Rectal smooth muscle tissue (tissue), 1 donor: ENCODE results near the gene KAZN.
"Not testable (repeated sequence)": the region's sequence is repeated elsewhere in the genome, so short reads cannot be mapped to it uniquely, and the experiment has no call there.

Experiments
- H3K27ac ChIP-seq: one replicate; pipeline ENCODE4 v1.7.0; 2013; ENCODE audit warnings: low read depth, low read length, inconsistent platforms
- H3K27me3 ChIP-seq: one replicate; pipeline ENCODE4 v1.7.0; 2013; ENCODE audit warnings: low read length; ENCODE audit not compliant: control insufficient read depth, insufficient read depth
- H3K36me3 ChIP-seq: one replicate; pipeline ENCODE4 v1.7.0; 2013; ENCODE audit warnings: low read length; ENCODE audit not compliant: control insufficient read depth, insufficient read depth
- H3K4me1 ChIP-seq: one replicate; pipeline ENCODE4 v1.7.0; 2013; ENCODE audit warnings: low read length; ENCODE audit not compliant: control insufficient read depth, insufficient read depth
- H3K4me3 ChIP-seq: one replicate; pipeline ENCODE4 v1.7.0; 2013; ENCODE audit warnings: low read length
- H3K9ac ChIP-seq: one replicate; pipeline ENCODE4 v1.7.0; 2013; ENCODE audit warnings: low read length

KAZN gene

GRCh38 chr1:15123925-15124324 lies 525.4 kb downstream of the KAZN start:
- H3K4me1 ChIP-seq = no peaks in the 10 kb centered on the region
- no peaks in the 10 kb centered on the region for H3K36me3 ChIP-seq
- no peaks in the 10 kb centered on the region for H3K27me3 ChIP-seq
- H3K27ac ChIP-seq = no peak overlapping the region
- no peak overlapping the region for H3K4me3 ChIP-seq
- no peak overlapping the region for H3K9ac ChIP-seq

- Histone ChIP-seq H3K27me3 (no peaks in the 10 kb centered on the region), H3K9ac (no peak overlapping the region), H3K36me3 (no peaks in the 10 kb centered on the region), H3K4me1 (no peaks in the 10 kb centered on the region), H3K27ac (no peak overlapping the region), H3K4me3 (no peak overlapping the region)
Measured at GRCh38 chr1:15124362-15125100, 526.0 kb downstream of the KAZN start.

GRCh38 chr1:15125101-15125745 lies 526.7 kb downstream of the KAZN start:
- H3K27ac ChIP-seq = no peak overlapping the region
- no peak overlapping the region for H3K4me3 ChIP-seq
- no peaks in the 10 kb centered on the region for H3K4me1 ChIP-seq
- no peak overlapping the region for H3K9ac ChIP-seq
- no peaks in the 10 kb centered on the region for H3K27me3 ChIP-seq
- no peaks in the 10 kb centered on the region for H3K36me3 ChIP-seq

- Histone ChIP-seq H3K36me3 (no peaks in the 10 kb centered on the region), H3K9ac (no peak overlapping the region), H3K27ac (no peak overlapping the region), H3K4me3 (no peak overlapping the region), H3K4me1 (no peaks in the 10 kb centered on the region), H3K27me3 (no peaks in the 10 kb centered on the region)
Measured at GRCh38 chr1:15128077-15128476, 529.6 kb downstream of the KAZN start.

- Histone ChIP-seq H3K27ac (no peak overlapping the region), H3K4me1 (no peaks in the 10 kb centered on the region), H3K9ac (no peak overlapping the region), H3K4me3 (no peak overlapping the region), H3K27me3 (no peaks in the 10 kb centered on the region), H3K36me3 (no peaks in the 10 kb centered on the region)
Measured at GRCh38 chr1:15128520-15129313, 530.2 kb downstream of the KAZN start.

- H3K9ac ChIP-seq = no peak overlapping the region
- H3K4me3 ChIP-seq = no peak overlapping the region
- no peaks in the 10 kb centered on the region for H3K27me3 ChIP-seq
- no peak overlapping the region for H3K27ac ChIP-seq
- H3K36me3 ChIP-seq = no peaks in the 10 kb centered on the region
- no peaks in the 10 kb centered on the region for H3K4me1 ChIP-seq
Measured at GRCh38 chr1:15129944-15130343, 531.5 kb downstream of the KAZN start.

GRCh38 chr1:15130607-15131006 lies 532.1 kb downstream of the KAZN start:
- no peaks in the 10 kb centered on the region for H3K27me3 ChIP-seq
- H3K4me1 ChIP-seq = no peaks in the 10 kb centered on the region
- H3K9ac ChIP-seq = no peak overlapping the region
- no peak overlapping the region for H3K27ac ChIP-seq
- H3K4me3 ChIP-seq = no peak overlapping the region
- H3K36me3 ChIP-seq = no peaks in the 10 kb centered on the region

- Histone ChIP-seq H3K27ac (no peak overlapping the region), H3K9ac (no peak overlapping the region)
Measured at GRCh38 chr1:15132965-15133364, 534.5 kb downstream of the KAZN start.

GRCh38 chr1:15134285-15134684 lies 535.8 kb downstream of the KAZN start:
- Histone ChIP-seq H3K36me3 (no peaks in the 10 kb centered on the region), H3K27ac (no peak overlapping the region), H3K27me3 (no peaks in the 10 kb centered on the region), H3K9ac (no peak overlapping the region), H3K4me1 (no peaks in the 10 kb centered on the region), H3K4me3 (no peak overlapping the region)

More at GRCh38 chr1:15132965-15133364, 534.5 kb downstream of the KAZN start:
- Histone ChIP-seq H3K36me3 (no peaks in the 10 kb centered on the region), H3K27me3 (no peaks in the 10 kb centered on the region), H3K4me3 (no peak overlapping the region), H3K4me1 (no peaks in the 10 kb centered on the region)

GRCh38 chr1:15135604-15136003 lies 537.1 kb downstream of the KAZN start:
- H3K4me3 ChIP-seq, H3K27ac ChIP-seq, H3K27me3 ChIP-seq, H3K36me3 ChIP-seq, H3K9ac ChIP-seq, H3K4me1 ChIP-seq: not testable (repeated sequence)

GRCh38 chr1:15137809-15138208 lies 539.3 kb downstream of the KAZN start:
- no peak overlapping the region for H3K4me3 ChIP-seq
- no peaks in the 10 kb centered on the region for H3K27me3 ChIP-seq
- H3K4me1 ChIP-seq = no peaks in the 10 kb centered on the region
- H3K27ac ChIP-seq = no peak overlapping the region
- H3K36me3 ChIP-seq = no peaks in the 10 kb centered on the region
- H3K9ac ChIP-seq = no peak overlapping the region

- Histone ChIP-seq H3K27me3 (no peaks in the 10 kb centered on the region), H3K27ac (no peak overlapping the region), H3K4me1 (no peaks in the 10 kb centered on the region), H3K36me3 (no peaks in the 10 kb centered on the region), H3K4me3 (no peak overlapping the region), H3K9ac (no peak overlapping the region)
Measured at GRCh38 chr1:15139654-15140350, 541.3 kb downstream of the KAZN start.
